Activated T-helper 1 cell treated with Interleukin-2 at 50 U/mL for 16 hours (primary cell): Measurements from ENCODE around the gene OTUD4.
"Not testable (repeated sequence)": the region's sequence is repeated elsewhere in the genome, so short reads cannot be mapped to it uniquely, and the experiment has no call there.

Experiments
- DNase-seq: peaks from one replicate; pipeline ENCODE4 v3.0.0-alpha.2; 2020; ENCODE audit warnings: low read depth

OTUD4 gene

GRCh38 chr4:145178740-145179280, 1.6 kb downstream of the OTUD4 start:
- no peak for DNase-seq

- no peak for DNase-seq
These were observed 2.4 kb downstream of the OTUD4 start for GRCh38 chr4:145177906-145178538.

- DNase-seq: no peak
These were observed 2.9 kb downstream of the OTUD4 start for GRCh38 chr4:145177511-145177905.

GRCh38 chr4:145176641-145177432, 3.6 kb downstream of the OTUD4 start:
- no peak for DNase-seq

GRCh38 chr4:145171911-145172310, 8.5 kb downstream of the OTUD4 start:
- no peak for DNase-seq

- DNase-seq: no peak
These were observed 10.2 kb downstream of the OTUD4 start for GRCh38 chr4:145170223-145170622.

GRCh38 chr4:145168581-145169187, 11.7 kb downstream of the OTUD4 start:
- no peak for DNase-seq

- DNase-seq: no peak
These were observed 12.5 kb downstream of the OTUD4 start for GRCh38 chr4:145167887-145168286.

- DNase-seq: no peak
These were observed 18.8 kb downstream of the OTUD4 start for GRCh38 chr4:145161549-145161948.

- DNase-seq: no peak
These were observed 23.4 kb downstream of the OTUD4 start for GRCh38 chr4:145156986-145157385.

GRCh38 chr4:145155268-145155870, 25.0 kb downstream of the OTUD4 start:
- no peak for DNase-seq

GRCh38 chr4:145154573-145154972, 25.8 kb downstream of the OTUD4 start:
- DNase-seq: no peak

GRCh38 chr4:145153904-145154298, 26.5 kb downstream of the OTUD4 start:
- no peak for DNase-seq

- DNase-seq: no peak
These were observed 27.0 kb downstream of the OTUD4 start for GRCh38 chr4:145153181-145153903.

GRCh38 chr4:145148980-145149379, 31.4 kb downstream of the OTUD4 start:
- no peak for DNase-seq

GRCh38 chr4:145136219-145136618, 44.2 kb downstream of the OTUD4 start:
- DNase-seq: not testable (repeated sequence)

GRCh38 chr4:145132511-145133098, 47.8 kb downstream of the OTUD4 start:
- no peak for DNase-seq

GRCh38 chr4:145131848-145132247, 48.5 kb downstream of the OTUD4 start:
- no peak for DNase-seq

GRCh38 chr4:145130788-145131399, 49.5 kb downstream of the OTUD4 start:
- DNase-seq: no peak

- no peak for DNase-seq
These were observed 50.3 kb downstream of the OTUD4 start for GRCh38 chr4:145130130-145130529.

GRCh38 chr4:145125396-145125795, 55.0 kb downstream of the OTUD4 start:
- no peak for DNase-seq
